ENCODE results near the gene CA10. TPM values are rescaled to one million over a fixed set of nuclear protein-coding genes. Genes with fewer than 3 reads are reported as not detected.

The CA10 gene
- total and polyA plus RNA-seq, 2 of the 4 experiments (the other 2 are of a cell fraction), result not detected

DNA sequence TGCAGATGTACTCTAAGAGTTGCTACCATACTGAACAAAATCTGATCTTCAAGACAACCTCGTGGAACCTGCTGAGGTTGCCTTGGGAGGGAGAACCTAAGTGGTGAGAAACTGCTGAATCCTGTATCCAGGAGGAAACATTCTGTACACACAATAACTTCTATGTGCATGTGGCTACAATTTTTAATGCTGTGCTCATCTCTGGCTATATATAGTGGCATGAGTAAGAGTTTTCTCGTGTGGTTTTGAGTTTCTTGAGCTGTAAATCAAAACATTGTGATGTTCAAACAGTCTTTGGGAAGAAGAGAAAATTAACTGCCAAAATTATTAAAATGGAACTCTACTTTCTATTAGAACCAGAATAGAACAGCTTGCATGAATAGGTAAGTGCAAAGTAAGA, 206.8 kb downstream of the CA10 start:
- Histone ChIP-seq H2AK5ac (ENCODE audit: low read depth, low read length) (no peak overlapping the region), H4K8ac (ENCODE audit: low read depth in 2 of 2, low read length in 2 of 2) (no peak overlapping the region), H3K36me3 (ENCODE audit: control insufficient read depth, insufficient read depth, low read length) (no peaks in the 10 kb centered on the region), H2AFZ (replicated peaks; ENCODE audit: low read length, poor library complexity) (no peak overlapping the region), H3K9ac (ENCODE audit: low read depth, low read length) (no peak overlapping the region), H2AK9ac (replicated peaks; ENCODE audit: low read depth, low read length, poor library complexity) (no peak overlapping the region), H3K79me1 (ENCODE audit: low read depth in 1 of 2, low read length in 2 of 2) (no peaks in the 10 kb centered on the region), H2BK15ac (ENCODE audit: low read depth, low read length) (no peak overlapping the region), H3K4me3 (ENCODE audit: insufficient read depth, low read depth, low read length) (no peak overlapping the region), H3K4me1 (ENCODE audit: control insufficient read depth, insufficient read depth, low read length) (no peaks in the 10 kb centered on the region), H2BK20ac (ENCODE audit: low read depth, low read length) (no peak overlapping the region), H4K91ac (ENCODE audit: insufficient read depth, low read depth, low read length) (no peak overlapping the region), H3K9me3 (ENCODE audit: control insufficient read depth, insufficient read depth, low read length) (peaks cover 13% of the 10 kb centered on the region), H3K23ac (ENCODE audit: low read depth, low read length) (no peak overlapping the region), H4K5ac (ENCODE audit: low read depth, low read length) (no peak overlapping the region), H3K14ac (replicated peaks; ENCODE audit: low read depth, low read length) (no peak overlapping the region), H4K20me1 (ENCODE audit: insufficient read depth, low read length) (no peaks in the 10 kb centered on the region), H2BK5ac (ENCODE audit: low read depth, low read length, poor library complexity, severe bottlenecking) (no peak overlapping the region), H3K56ac (ENCODE audit: extremely low read depth, insufficient read depth, low read length) (no peak overlapping the region), H3K18ac (ENCODE audit: low read depth, low read length) (no peak overlapping the region), H3K4me2 (ENCODE audit: low read depth, low read length) (no peak overlapping the region), H3K4ac (ENCODE audit: low read depth, low read length) (no peak overlapping the region), H3K27ac (ENCODE audit: insufficient read depth, low read length) (no peak overlapping the region), H3K9me1 (ENCODE audit: insufficient read depth, low read length) (no peaks in the 10 kb centered on the region), H2BK120ac (ENCODE audit: low read depth, low read length) (no peak overlapping the region), H3K27me3 (ENCODE audit: control insufficient read depth, insufficient read depth, low read length) (no peaks in the 10 kb centered on the region)
- in situ Hi-C loops (cut with MboI; ENCODE audit: low sequenced_read_pairs), result no loop called here
- no peak for DNase-seq
- ChIA-PET POLR2A (ENCODE audit: unreplicated experiment) (no interaction called here), CTCF (no interaction called here)
- TF ChIP-seq, protein P1, sequence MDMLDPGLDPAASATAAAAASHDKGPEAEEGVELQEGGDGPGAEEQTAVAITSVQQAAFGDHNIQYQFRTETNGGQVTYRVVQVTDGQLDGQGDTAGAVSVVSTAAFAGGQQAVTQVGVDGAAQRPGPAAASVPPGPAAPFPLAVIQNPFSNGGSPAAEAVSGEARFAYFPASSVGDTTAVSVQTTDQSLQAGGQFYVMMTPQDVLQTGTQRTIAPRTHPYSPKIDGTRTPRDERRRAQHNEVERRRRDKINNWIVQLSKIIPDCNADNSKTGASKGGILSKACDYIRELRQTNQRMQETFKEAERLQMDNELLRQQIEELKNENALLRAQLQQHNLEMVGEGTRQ (IDR thresholded peaks at IDR 0.05; ENCODE audit: low read depth, low read length), result no peak
- TF ChIP-seq RFX5 (IDR thresholded peaks at IDR 0.05; ENCODE audit: low read depth, low read length), result no peak
- TF ChIP-seq RAD21 (IDR thresholded peaks at IDR 0.05; ENCODE audit: low read length), result no peak
- intact Hi-C loops (cut with micrococcal nuclease), result no loop called here
- ATAC-seq (ENCODE audit: low read depth), result no peak
- BruUV-seq (replicated peaks), result no TSS peak
- no CpG with 5 or more reads among the region's 2 CpGs for WGBS, 2 experiments (ENCODE audit: extremely low coverage in 2 of 2, insufficient read length in 1 of 2)
- dilution Hi-C loops (cut with HindIII; ENCODE audit: low sequenced_read_pairs, unreplicated experiment), result no loop called here
